ENCODE results near the gene SRL.
A peak's percentile ranks its signal among the peaks of the same experiment; 100 is the strongest.
"Not testable (repeated sequence)": the region's sequence is repeated elsewhere in the genome, so short reads cannot be mapped to it uniquely, and the experiment has no call there.

SRL gene

DNA sequence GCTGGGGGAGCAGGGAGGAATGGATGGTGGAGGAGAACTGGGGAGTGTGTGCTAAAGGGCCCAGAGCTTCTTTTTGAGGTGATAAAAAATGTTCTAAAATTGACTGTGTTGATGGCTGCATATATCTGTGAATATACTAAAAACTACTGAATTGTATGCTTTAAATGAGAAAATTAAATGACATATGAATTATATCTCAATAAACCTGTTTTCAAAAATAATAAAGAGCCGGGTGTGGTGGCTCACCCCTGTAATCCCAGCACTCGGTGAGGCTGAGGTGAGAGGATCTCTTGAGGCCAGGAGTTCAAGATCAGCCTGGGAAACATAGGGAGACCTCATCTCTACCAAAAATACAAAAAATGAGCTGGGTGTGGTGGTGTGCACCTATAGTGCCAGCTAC lies 16.8 kb downstream of the SRL start:
- DNase-seq, result no peak

DNA sequence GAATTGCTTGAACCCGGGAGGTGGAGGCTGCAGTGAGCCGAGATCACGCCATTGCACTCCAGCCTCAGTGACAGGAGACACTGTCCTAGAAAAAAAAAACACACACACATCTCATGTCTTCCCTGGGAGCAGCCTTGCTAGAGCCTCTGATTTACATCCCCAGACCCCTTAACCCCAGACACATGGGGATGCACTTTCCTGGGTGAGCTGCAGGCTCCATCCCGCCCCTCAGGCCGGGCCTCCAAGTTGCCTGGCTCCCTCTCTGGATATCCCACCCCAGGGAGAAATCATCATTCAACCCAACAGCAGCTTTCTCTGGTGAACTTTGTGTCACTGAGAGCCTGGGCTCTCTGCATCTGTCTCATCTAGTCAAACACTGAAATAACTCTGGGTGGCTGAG lies 21.5 kb downstream of the SRL start:
- no peak for DNase-seq

DNA sequence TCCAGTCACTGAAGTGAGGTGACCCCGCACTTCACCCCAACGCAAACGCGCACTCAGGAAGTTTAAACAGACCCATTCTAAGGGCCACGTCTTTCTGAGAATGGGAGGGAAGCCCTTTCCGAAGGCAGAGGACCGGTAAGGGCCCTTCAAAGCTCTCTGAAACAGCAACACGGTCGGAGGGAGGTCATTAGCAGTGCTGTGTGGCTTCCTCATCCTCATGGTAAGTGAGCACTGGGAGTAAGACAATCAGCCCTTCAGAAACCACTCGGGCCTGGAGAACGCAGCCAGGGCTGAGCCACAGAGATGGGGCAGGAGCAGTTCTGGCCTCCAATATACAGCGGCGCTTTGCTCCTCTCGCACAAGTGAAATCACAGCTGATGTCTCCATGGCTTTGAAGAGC lies 23.7 kb downstream of the SRL start:
- no peak for DNase-seq

DNA sequence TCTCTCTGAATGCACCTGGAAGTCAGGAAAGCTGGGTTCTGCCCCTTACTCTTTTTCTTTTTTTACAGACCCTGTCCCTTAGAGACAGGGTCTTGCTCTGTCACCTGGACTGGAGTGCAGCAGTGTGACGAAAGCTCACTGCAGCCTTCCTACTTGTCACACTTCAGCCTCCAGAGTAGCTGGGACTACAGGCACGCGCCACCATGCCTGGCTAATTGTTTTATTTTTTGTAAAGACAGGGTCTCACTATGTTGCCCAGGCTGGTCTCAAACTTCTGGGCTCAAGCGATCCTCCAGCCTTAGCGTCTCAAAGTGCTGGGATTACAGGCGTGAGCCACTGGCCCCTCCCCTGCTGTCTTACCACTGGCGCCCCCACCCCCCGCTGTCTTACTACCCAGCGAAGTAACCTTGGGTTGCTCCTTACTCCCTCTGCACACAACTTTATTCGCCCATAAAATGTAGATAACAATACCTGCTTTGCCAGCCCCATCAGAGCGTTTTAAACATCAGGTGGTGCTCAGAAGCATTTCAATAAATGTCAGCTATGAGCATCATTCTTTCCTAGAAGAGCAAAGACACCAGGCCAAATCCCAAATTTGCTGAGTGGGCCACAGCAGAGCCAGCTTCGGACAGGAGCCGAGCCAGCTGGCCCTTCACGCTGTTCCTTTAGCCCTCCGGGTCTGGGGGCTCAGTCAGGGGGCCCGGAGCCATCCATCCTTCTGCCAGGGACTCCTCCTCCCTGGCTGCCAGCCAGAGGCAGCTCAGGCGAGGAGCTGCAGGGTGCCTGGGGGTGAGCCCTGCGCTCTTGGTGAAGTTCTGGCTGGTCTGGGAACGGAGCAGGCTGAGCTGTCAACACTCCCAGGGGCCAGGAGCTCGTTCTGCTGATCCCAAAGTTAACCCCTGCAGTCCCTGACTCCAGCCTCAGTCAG lies 24.4 kb downstream of the SRL start:
- DNase-seq, result no peak

DNA sequence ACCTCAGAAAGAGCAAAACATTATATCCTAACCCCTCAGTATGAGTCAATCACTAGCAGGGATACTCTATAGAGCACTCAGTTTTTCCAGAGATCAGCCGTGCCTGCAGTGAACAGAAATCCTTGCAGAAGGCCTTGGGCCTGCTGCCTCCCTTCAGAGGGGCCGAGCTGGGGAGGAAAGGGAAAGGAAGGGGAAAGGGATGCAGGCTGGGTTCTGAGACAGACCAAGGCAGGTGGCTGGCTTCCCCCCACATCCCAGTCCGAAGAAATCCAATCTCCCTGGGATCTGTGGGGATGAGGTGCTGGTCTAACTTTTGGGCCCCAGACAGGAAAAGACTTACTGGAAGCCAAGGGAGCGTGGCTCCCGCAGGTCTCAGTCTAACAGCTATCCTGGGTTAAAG lies 25.3 kb downstream of the SRL start:
- DNase-seq, result no peak

DNA sequence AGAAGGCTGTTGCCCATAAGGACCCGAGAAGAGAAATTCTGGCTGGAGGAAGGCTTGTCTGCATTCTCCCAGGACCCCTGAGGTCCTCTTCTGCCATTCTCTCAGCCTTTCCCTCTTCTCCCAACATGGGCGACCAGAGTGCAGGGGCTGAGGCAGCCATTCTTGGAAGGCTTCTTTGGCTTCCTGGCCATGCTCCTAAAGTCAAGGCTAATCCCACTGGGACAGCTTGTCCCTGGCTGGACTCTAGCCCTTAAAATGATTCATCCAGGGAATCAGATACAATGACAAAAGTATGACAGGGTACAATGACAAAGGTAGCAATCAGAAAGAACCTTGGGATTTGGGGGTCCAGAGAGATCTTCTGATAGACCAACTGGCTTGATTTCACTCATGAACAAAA lies 26.8 kb downstream of the SRL start:
- no peak for DNase-seq

DNA sequence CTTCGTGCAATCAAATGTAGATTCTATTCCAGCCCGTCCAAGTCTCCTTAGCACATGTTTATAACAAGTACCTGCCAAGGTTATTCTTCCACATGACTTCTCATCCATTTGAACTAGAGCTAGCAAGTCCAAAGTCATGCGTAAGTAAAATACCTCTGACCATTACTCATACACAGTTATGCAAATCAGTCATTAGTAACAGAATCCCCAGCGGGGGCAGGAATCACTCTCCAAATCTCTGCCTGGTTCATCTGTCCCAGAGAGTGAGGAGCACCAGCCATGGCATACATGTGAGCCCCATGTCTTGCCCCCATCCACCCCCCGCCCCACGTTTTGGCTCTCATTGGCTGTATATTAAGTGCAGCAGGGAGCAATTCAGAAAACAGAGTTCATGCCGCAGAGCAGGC lies 27.7 kb downstream of the SRL start:
- no peak for DNase-seq

DNA sequence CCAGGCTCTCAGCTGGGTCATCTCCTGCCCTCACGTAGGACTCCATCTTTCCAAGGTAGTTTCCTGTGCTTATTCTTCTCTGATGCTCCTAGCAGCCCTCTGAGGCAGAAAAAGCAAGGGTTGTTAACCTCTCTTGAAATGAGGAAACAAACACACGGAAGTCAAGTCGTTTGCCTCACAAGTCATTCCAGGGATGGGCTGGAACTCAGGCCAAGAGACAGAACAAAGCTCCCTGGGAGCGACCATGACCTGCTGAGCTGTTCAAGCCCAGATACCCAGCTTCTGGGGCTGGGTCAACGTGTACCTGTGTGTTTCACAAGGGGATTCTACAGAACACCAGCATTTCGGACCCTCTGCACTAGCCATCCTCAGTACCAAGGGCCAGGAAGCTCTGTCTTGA lies 28.1 kb downstream of the SRL start:
- peak in 1 of 2 donors; percentile 8 for DNase-seq

DNA sequence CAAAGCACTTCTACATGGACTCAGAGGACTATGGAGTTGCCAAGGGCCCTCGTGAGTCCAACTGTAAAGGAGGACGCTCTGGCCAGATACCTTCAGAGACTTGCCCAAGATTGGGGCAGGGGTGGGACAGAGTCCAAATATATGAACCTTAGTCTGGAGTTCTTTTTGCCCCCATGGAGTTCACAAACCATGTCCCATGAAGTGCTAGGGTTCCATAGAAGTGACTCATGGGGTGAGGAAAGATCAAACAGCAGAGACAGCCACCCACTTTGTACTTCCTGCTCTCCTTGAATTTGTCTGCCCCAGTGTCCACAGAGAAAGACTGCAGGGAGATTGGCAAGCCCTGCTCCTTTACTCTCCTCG lies 29.0 kb downstream of the SRL start:
- DNase-seq, result peak; percentile 21 to 48

DNA sequence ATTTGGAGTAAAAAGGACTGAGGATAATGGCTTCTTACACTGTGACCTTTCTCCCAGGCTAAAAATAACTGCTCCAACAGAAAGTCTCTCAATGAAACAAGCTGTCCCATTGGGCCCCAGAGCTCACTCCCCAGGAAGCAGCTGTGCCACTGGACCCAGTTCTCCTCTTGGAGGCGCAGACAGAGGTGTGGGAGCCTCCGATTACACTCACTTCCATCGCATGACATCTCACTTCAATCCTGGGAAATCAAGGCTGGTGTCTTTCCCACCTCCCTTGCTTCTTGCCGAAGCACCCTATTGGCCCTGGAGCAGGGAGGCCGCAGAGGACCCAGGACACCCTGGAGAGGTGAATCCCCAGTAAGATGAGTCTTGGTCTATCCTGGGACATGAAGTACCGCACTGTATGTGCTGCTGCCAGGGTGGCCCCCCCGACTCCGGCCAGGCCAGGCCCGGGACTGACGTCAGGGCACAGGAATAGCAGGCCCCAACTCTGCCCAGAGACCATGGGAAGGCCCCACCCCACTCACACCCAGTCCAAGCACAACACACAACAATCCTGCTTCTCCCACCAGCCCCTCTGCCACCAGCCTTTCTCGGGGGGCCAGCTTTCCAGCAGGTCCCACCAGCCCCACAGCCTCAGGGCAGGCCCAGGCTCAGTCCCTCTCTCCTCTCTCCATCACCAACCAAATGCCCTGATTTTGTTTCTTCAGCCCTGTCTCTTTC lies 29.5 kb downstream of the SRL start:
- DNase-seq, result no peak

DNA sequence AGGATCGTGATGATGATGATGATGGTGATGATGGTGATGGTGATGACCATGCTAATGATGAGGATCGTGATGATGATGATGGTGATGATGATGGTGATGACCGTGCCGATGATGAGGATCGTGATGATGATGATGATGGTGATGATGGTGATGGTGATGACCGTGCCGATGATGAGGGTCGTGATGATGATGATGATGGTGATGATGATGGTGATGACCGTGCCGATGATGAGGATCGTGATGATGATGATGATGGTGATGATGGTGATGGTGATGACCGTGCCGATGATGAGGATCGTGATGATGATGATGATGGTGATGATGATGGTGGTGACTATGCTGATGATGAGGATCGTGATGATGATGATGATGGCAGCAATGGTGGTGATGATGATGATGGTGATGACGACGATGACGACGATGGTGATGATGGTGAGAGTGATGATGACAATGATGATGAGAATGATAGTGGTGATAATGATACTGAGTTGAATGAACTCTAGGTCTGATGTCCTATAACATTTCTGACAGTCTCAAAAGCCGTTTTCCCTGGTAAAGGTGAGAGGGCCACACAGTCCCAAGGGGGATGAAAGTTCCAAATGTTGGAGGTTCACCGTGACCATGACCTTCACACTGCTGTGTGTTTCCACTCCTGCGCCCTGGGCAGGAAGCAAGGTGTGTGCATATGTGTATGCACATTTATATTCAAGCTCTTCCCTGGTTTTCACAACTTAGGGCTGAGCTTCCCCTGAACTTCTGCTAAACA lies 30.3 kb downstream of the SRL start:
- DNase-seq, result not testable (repeated sequence)

DNA sequence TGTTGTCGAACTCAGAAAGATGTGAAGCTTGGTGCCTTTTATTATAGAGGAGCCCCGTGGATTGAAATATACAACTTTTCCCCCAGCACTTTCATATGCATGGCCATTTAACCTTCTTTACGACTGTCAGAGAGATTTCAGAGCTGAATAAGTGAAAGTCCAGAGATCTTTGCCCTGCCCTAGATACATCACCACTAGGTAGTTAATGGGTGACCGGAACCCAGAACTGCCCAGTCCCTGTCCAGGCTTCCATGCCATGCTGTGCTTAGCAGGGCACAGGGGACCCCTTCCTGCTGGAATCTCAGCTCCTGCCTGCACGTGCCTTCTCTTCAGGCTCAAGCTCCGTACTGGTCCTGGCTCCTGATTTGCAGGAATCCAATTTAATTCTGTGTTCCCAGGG lies 32.2 kb downstream of the SRL start:
- DNase-seq, result no peak

DNA sequence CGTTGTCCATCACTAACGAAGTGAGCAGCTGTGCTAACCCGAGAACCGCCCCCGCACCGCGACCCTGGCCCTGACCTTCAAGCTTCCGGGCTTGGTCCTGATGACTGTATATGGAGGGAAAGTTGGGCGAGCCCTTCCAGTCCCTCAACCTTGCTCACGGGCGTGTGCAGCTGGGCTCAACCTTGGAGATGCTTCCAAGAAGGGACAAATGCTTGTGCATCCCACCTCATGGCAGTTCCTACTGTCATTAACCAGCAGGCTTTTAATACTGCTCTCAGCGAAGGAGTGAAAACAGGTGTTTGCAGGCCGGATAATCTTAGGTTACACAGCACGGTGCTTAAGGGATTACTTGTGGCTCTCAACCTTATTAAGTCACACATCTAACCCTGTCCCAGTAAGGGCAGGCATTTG lies 33.5 kb downstream of the SRL start:
- no peak for DNase-seq

DNA sequence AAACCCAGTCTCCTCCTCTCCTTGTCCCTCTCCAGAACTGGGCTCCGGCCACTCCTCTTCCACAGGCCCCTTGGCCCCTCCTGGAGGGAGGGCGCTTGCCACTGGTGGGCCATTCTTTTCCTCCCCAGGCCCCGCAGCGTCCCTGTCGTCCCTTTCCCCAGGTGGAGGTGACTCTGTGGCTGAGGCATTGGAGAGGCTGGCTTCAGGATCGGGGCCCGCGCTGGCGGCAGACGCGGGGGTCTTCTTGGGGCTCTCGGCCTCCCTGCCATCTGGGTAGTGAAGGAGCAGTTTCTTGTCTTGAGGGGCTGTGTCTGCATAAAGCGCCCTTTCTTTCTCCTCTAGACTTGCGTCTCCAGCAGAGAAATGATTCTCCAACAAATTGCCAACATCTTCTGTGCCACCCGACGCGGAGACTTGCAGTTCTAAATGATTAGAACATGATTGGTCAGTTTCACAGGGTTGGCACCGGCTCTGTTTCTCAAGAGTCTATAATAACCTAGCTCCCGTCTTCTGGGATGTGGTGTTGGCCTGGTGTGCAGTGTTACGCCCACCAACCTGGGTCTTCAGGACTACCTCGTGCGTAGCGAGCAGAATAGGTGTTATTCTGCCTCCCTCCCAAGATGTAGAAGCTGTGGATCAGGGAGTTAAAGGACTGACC lies 34.1 kb downstream of the SRL start:
- no peak for DNase-seq

DNA sequence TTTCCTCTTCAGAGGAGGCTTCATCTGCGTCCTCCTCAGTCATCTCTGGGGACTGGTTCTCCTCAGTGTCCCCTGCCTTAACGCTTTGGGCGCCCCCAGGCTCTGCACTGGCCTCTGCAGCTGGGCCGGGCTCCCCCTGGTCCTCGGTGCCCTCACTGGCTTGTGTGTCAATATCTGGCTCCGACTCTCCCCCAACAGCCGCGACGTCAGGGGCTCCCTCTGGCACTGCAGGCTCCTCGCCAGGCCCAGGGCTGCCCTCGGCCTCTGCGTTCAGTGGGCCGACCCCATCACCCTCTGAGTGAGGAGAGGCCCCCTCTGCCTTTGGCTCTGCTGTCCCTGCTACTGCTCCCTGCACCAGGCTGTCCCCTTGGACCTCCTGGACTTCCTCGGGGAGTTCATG lies 34.7 kb downstream of the SRL start:
- DNase-seq, result no peak

DNA sequence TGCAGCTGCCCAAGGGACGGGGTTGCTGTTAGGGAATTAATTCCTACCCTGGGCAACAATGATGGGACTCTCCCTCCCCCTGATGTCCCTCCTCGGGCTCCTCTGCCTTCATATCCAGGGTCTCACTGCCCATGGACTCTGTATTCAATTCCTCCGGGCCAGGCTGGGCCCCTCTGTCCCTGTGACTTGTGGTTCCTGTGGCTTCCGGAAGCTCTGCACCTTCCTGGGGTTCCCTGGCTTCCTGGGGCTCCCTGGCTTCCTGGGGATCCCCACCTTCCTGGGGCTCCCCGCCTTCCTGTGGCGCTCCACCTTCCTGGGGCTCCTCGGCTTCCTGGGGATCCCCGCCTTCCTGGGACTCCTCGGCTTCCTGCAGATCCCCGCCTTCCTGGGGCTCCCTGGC lies 35.2 kb downstream of the SRL start:
- DNase-seq, result no peak

DNA sequence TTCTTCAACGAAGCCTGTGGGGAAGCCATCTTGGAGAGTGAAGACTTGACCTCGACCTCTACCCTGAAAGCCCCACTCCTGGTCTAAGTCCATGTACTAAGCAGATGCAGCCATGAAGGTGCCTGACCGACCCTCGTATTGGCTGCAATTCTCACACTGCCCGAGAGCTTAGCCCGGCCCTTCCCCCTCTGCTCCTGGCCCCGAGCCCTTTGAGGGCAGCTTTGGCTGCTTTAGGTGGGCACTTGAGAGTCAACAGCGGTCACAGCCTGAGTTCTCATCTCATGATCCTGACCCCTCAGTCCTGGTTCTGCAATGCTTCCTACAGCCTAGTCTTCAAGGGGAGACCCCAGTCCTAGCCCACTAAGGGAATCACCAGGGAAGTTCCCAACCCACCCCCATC lies 35.9 kb downstream of the SRL start:
- no peak for DNase-seq

DNA sequence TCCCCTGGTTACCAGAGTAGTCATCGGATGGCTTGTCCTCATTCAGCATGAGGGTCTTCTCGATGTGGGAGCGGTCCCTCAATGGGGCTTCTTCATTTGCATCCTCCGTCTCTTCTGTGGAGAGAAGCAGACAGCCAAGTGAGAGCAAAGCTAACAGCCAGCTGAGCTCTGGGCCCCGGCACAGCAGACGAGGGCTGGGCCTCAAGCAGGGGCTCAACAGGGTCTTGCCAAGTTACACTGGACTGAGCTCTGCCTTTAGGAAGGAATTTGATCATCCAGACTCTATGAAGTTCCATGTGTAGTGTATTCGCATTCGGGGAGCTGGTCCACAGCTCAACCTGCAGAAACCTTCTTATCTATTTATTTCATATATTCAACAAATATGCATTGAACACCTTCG lies 37.4 kb downstream of the SRL start:
- no peak for DNase-seq

DNA sequence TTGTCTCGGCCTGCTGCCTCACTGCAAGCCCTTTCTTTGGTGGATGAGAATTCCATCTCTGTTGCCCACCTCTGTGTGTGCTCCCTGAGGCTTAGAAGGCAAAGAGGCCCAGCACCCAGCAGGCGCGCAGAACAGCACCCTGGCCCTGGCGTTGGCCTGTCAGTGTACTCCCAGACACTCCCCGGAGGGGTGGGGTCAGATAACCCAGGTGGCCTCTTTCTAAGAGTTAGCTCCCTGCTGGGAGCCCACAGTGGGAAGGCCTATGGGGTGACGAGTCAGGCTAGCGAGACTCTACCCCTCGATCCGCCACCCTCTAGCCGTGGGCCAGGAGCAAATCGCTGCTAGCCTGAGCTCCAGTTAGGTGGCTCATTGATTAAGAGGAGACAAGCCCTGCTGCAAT lies 38.1 kb downstream of the SRL start:
- no peak for DNase-seq

DNA sequence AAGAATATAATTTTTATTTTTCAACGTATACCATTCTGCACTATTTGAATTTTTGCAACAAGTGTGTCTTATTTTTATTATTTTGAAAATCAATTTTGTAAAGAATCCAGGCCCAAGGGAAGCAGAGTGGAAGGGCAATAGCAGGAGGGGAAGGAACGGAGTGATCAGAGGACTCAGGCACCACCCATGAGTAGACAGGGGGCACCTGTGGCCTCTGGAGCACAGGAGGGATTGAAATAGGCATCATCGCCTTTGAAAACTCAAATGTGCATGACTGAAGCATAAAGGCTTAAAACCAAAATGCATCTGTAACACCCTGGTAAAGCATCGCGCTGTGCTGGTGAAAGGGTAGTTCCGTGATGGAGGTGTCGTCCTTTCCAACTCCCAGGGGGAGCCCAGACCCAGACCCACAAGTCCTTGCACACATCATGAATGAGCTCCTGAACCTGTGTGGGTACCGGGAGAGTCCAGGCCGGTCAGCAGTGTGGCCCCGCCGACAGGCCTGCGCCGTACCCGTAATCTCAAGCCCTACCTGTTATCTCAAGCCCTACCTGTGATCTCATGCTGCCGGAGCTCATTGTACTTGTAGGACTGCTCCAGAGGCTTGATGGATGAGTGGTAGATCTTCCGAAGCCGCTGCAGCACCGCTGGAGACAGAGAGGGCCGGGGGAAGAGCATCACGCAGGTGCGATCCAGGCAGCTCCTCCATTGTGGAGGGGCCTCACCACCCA lies 39.1 kb downstream of the SRL start:
- DNase-seq, result no peak

DNA sequence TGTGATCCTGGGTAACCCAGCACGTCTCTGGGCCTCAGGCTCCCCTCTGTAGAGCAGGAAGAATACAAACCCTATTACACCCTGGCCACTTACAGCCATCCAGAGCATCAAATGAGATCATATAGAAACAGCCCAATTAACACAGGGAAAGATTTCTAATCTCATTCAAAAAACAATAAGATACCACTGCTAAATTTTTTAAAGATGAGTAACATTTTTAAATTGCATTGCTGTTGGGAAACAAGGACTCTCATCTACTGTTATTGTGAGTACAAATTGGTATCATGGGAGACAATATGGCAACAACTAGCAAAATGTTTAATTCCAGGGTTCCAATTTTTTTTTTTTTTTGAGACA lies 41.1 kb downstream of the SRL start:
- DNase-seq, result no peak
